Endothelial cell of umbilical vein (primary cell): ENCODE results near the gene FTCDNL1. TPM values are rescaled to one million over a fixed set of nuclear protein-coding genes. Genes with fewer than 3 reads are reported as not detected.

ENCODE experiments used
- BruUV-seq: library from RNA; stranded (reverse); fragments of 400-500 nt; replicated peaks from 2 replicates; lab custom pipeline; 2021; lab: Mats Ljungman, UMichigan
- CTCF ChIA-PET: fragments of 300-600, 350-600 bp; sonication (Branson Sonifier 250); formaldehyde crosslinking; loops from one replicate; lab custom pipeline; 2021; ENCODE audit warnings: antibody characterized with exemption, inconsistent platforms; lab: Charles Lee
- POLR2A ChIA-PET: fragments of 300-600, 350-600 bp; sonication (Branson Sonifier 250); formaldehyde crosslinking; loops from one replicate; lab custom pipeline; 2021; ENCODE audit warnings: antibody characterized with exemption, inconsistent platforms; lab: Charles Lee
- DNase-seq: peaks from one replicate; pipeline ENCODE4 v3.0.0-alpha.2; 2011; ENCODE audit warnings: low read depth, low spot score
- FAIRE-seq: peaks from 2 replicates; lab custom pipeline; 2011; peaks lifted over from hg19 to GRCh38; lab: Jason Lieb, UNC
- H2AFZ ChIP-seq: 2 replicates; pipeline ENCODE4 v1.6.0; 2012; ENCODE audit warnings: low read depth, low read length, control low read depth, inconsistent platforms
- H3K27ac ChIP-seq: 2 replicates; pipeline ENCODE4 v1.5.1; 2011; ENCODE audit warnings: low read depth, mild to moderate bottlenecking, control low read depth, low read length, moderate library complexity; ENCODE audit not compliant: insufficient read depth
- H3K27me3 ChIP-seq, 2 experiments: 2 replicates each; pipeline versions ENCODE4 v1.6.0 to v1.6.1; 2011; ENCODE audit warnings: low read length in 2 of 2, mixed read lengths in 1 of 2; ENCODE audit not compliant: control insufficient read depth in 2 of 2, insufficient read depth in 2 of 2
- H3K36me3 ChIP-seq, 2 experiments: 2 replicates in 1 of 2; 3 replicates in 1 of 2; pipeline ENCODE4 v1.5.1; 2011; ENCODE audit warnings: low read length in 2 of 2, mild to moderate bottlenecking in 1 of 2, moderate library complexity in 1 of 2; ENCODE audit not compliant: control insufficient read depth in 2 of 2, insufficient read depth in 2 of 2; ENCODE audit errors: extremely low read depth in 1 of 2
- H3K4me1 ChIP-seq: 3 replicates; pipeline ENCODE4 v1.5.1; 2011; ENCODE audit warnings: mild to moderate bottlenecking, low read length; ENCODE audit not compliant: control insufficient read depth, insufficient read depth; ENCODE audit errors: extremely low read depth
- H3K4me2 ChIP-seq: 2 replicates; pipeline ENCODE4 v1.6.1; 2011; ENCODE audit warnings: low read length, control low read depth, mixed read lengths; ENCODE audit not compliant: insufficient read depth
- H3K4me3 ChIP-seq, 3 experiments: fragments of 200-600 bp in 1 of 3; sonication (generic), shearing (Covaris generic) in 1 of 3; replicated peaks in 1 of 3; 2 replicates each; pipeline ENCODE4 v1.5.1; 2011 to 2016; ENCODE audit warnings: control low read depth in 3 of 3, low read length in 3 of 3, mild to moderate bottlenecking in 2 of 3, inconsistent platforms in 1 of 3, low read depth in 1 of 3, moderate library complexity in 1 of 3; ENCODE audit not compliant: insufficient read depth in 1 of 3
- H3K79me2 ChIP-seq: 2 replicates; pipeline ENCODE4 v1.6.0; 2012; ENCODE audit warnings: low read length, inconsistent platforms; ENCODE audit not compliant: control insufficient read depth, insufficient read depth
- H3K9ac ChIP-seq: replicated peaks from 2 replicates; pipeline ENCODE3; 2011; ENCODE audit warnings: low read length, control low read depth; ENCODE audit not compliant: insufficient read depth; ENCODE audit errors: extremely low read depth
- H3K9me1 ChIP-seq: replicated peaks from 3 replicates; pipeline ENCODE4 v1.6.0; 2011; ENCODE audit warnings: mild to moderate bottlenecking, low read length; ENCODE audit not compliant: control insufficient read depth, insufficient read depth; ENCODE audit errors: extremely low read depth
- H3K9me3 ChIP-seq: replicated peaks from 2 replicates; pipeline ENCODE4 v1.5.1; 2012; ENCODE audit warnings: low read length, inconsistent platforms; ENCODE audit not compliant: control insufficient read depth, insufficient read depth
- H4K20me1 ChIP-seq: replicated peaks from 2 replicates; pipeline ENCODE3; 2011; ENCODE audit warnings: mild to moderate bottlenecking, low read length; ENCODE audit not compliant: control insufficient read depth, insufficient read depth; ENCODE audit errors: extremely low read depth
- EZH2 ChIP-seq: IDR thresholded peaks from 2 replicates; pipeline ENCODE4 v1.6.1; 2012; ENCODE audit warnings: borderline replicate concordance, low read depth, mild to moderate bottlenecking, moderate library complexity, low read length, inconsistent platforms; ENCODE audit not compliant: severe bottlenecking
- FOS ChIP-seq: IDR thresholded peaks from 2 replicates; pipeline ENCODE4 v1.6.1; 2011; ENCODE audit warnings: mild to moderate bottlenecking, low read length, moderate library complexity, borderline replicate concordance; ENCODE audit not compliant: insufficient read depth
- GATA2 ChIP-seq: IDR thresholded peaks from 2 replicates; pipeline ENCODE4 v1.7.0; 2011; ENCODE audit warnings: low read depth, mild to moderate bottlenecking, moderate library complexity, mixed read lengths, low read length; ENCODE audit not compliant: insufficient read length, insufficient read depth
- JUN ChIP-seq: IDR thresholded peaks from 2 replicates; pipeline ENCODE4 v1.6.1; 2011; ENCODE audit warnings: borderline replicate concordance, low read depth; ENCODE audit not compliant: insufficient read length, insufficient read depth
- POLR2A ChIP-seq: IDR thresholded peaks from 2 replicates; pipeline ENCODE4 v1.6.1; 2012; ENCODE audit warnings: low read depth, mild to moderate bottlenecking, control low read depth, low read length
- POLR2AphosphoS5 ChIP-seq: IDR thresholded peaks from 2 replicates; pipeline ENCODE4 v1.6.1; 2012; ENCODE audit warnings: low read depth, mild to moderate bottlenecking, control low read depth, low read length, moderate library complexity; ENCODE audit not compliant: insufficient read depth
- dilution Hi-C: fragments of 300-500 bp; cut with MboI; formaldehyde crosslinking; loops from one replicate; pipeline ENCODE4 v1.15.0; 2019; ENCODE audit warnings: low sequenced_read_pairs; ENCODE audit not compliant: extremely low pct_ligation_motif_present
- intact Hi-C: fragments of 100-400 bp; cut with micrococcal nuclease; formaldehyde crosslinking; loops from one replicate; pipeline ENCODE4 v1.10.0; 2022
- polyA plus RNA-seq, 4 experiments: library from polyadenylated mRNA; depleted of rRNA in 3 of 4; stranded (reverse) in 3 of 4; unstranded in 1 of 4; fragments of >200 nt; gene quantifications; 2 replicates each; pipeline versions ENCODE4 v1.2.1 to v1.2.3, GENCODE V29; 2011 to 2012; ENCODE audit warnings: missing spikeins in 1 of 4
- total RNA-seq: library from RNA; stranded (reverse); gene quantifications from 2 replicates; pipeline ENCODE4 v1.2.3, GENCODE V29; 2021
- TF ChIP-seq, protein P1 (sequence below), 2 donors: IDR thresholded peaks; 1 replicate in 1 of 2; 2 replicates in 1 of 2; pipeline ENCODE4 v1.5.1; 2011; ENCODE audit warnings: low read length in 2 of 2, mild to moderate bottlenecking in 2 of 2, moderate library complexity in 2 of 2, control low read depth in 1 of 2, inconsistent platforms in 1 of 2, low read depth in 1 of 2; ENCODE audit not compliant: insufficient read depth in 1 of 2; ENCODE audit errors: extremely low read depth in 1 of 2
- TF ChIP-seq, protein P2 (sequence below): IDR thresholded peaks from 2 replicates; pipeline ENCODE4 v1.6.1; 2011; ENCODE audit not compliant: insufficient read depth, insufficient read length

Gene FTCDNL1
- total and polyA plus RNA-seq, 2 donors (not counting 3 experiments of a cell fraction or from before 2014, with no cell fraction given) = 0.19 to 0.27 TPM

DNA sequence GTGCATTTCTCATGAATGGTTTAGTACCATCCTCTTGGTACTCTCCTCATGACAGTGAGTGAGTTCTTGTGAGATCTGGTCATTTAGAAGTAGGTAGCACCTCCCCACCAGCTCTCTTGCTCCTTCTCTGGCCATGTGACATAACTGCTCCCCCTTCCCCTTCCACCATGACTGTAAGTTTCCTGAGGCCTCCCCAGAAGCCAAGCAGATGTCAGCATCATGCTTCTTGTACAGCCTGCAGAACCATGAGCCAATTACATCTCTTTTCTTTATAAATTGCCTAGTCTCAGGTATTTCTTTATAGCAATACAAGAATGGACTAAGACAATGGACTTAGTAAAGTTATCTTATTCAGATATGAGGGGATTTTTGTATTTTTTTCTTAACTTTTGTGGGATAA lies 43.0 kb downstream of the FTCDNL1 start:
- Histone ChIP-seq H4K20me1 (no peaks in the 10 kb centered on the region), H2AFZ (no peak overlapping the region), H3K27me3 (peaks cover 0 to 1% of the 10 kb centered on the region in 2 experiments), H3K4me3 (no peak overlapping the region), H3K9me3 (no peaks in the 10 kb centered on the region), H3K4me2 (no peak overlapping the region), H3K9me1 (no peaks in the 10 kb centered on the region), H3K9ac (no peak overlapping the region), H3K4me1 (no peaks in the 10 kb centered on the region), H3K27ac (no peak overlapping the region), H3K79me2 (no peaks in the 10 kb centered on the region), H3K36me3 (no peaks in the 10 kb centered on the region)
- intact Hi-C loops (no loop called here), dilution Hi-C loops (no loop called here)
- ChIA-PET CTCF (no interaction called here), POLR2A (no interaction called here)
- no peak for DNase-seq
- BruUV-seq = no TSS peak
- no peak for FAIRE-seq
- TF ChIP-seq FOS = no peak
- TF ChIP-seq POLR2A = no peak
- TF ChIP-seq POLR2AphosphoS5 = no peak
- no peak for TF ChIP-seq JUN
- TF ChIP-seq, protein P1, sequence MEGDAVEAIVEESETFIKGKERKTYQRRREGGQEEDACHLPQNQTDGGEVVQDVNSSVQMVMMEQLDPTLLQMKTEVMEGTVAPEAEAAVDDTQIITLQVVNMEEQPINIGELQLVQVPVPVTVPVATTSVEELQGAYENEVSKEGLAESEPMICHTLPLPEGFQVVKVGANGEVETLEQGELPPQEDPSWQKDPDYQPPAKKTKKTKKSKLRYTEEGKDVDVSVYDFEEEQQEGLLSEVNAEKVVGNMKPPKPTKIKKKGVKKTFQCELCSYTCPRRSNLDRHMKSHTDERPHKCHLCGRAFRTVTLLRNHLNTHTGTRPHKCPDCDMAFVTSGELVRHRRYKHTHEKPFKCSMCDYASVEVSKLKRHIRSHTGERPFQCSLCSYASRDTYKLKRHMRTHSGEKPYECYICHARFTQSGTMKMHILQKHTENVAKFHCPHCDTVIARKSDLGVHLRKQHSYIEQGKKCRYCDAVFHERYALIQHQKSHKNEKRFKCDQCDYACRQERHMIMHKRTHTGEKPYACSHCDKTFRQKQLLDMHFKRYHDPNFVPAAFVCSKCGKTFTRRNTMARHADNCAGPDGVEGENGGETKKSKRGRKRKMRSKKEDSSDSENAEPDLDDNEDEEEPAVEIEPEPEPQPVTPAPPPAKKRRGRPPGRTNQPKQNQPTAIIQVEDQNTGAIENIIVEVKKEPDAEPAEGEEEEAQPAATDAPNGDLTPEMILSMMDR (IDR thresholded peaks at IDR 0.05; ENCODE audit: extremely low read depth in 1 of 2, insufficient read depth in 1 of 2, low read depth in 1 of 2, low read length in 2 of 2) = no peak
- TF ChIP-seq, protein P2, sequence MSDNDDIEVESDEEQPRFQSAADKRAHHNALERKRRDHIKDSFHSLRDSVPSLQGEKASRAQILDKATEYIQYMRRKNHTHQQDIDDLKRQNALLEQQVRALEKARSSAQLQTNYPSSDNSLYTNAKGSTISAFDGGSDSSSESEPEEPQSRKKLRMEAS = no peak
- no peak for TF ChIP-seq EZH2
- TF ChIP-seq GATA2 = no peak
